Spleen (tissue), 11 donors: ENCODE results near the gene KMT2D. TPM values are rescaled to one million over a fixed set of nuclear protein-coding genes. Genes with fewer than 3 reads are reported as not detected.

ENCODE experiments used
- DNase-seq: peaks from one replicate; pipeline ENCODE4 v3.0.0-alpha.2; 2020
- H3K27ac ChIP-seq, 8 donors: fragments of 200-600 bp; sonication (generic) in 7 of 8; 1 replicate in 4 of 8; 2 replicates in 4 of 8; pipeline versions ENCODE4 v1.5.0 to v1.8.0; 2016 to 2021; ENCODE audit warnings: inconsistent platforms in 4 of 8, mild to moderate bottlenecking in 4 of 8, moderate library complexity in 1 of 8
- H3K27me3 ChIP-seq, 7 donors: fragments of 200-600 bp; sonication (generic) in 6 of 7; replicated peaks in 1 of 7; 1 replicate in 4 of 7; 2 replicates in 3 of 7; pipeline versions ENCODE4 v1.5.0 to v1.8.0; 2016 to 2021; ENCODE audit warnings: inconsistent platforms in 3 of 7, mild to moderate bottlenecking in 1 of 7
- H3K36me3 ChIP-seq, 6 donors: fragments of 200-600 bp; sonication (generic) in 5 of 6; 1 replicate in 4 of 6; 2 replicates in 2 of 6; pipeline versions ENCODE4 v1.5.0 to v1.8.0; 2016 to 2021; ENCODE audit warnings: inconsistent platforms in 2 of 6
- H3K4me1 ChIP-seq, 6 donors: fragments of 200-600 bp; sonication (generic) in 5 of 6; 1 replicate in 3 of 6; 2 replicates in 3 of 6; pipeline versions ENCODE4 v1.5.0 to v1.8.0; 2016 to 2021; ENCODE audit warnings: inconsistent platforms in 3 of 6
- H3K4me3 ChIP-seq, 8 donors: fragments of 200-600 bp; sonication (generic) in 7 of 8; 1 replicate in 4 of 8; 2 replicates in 4 of 8; pipeline versions ENCODE4 v1.5.0 to v1.8.0; 2016 to 2021; ENCODE audit warnings: inconsistent platforms in 4 of 8, mild to moderate bottlenecking in 4 of 8, moderate library complexity in 2 of 8
- H3K9me3 ChIP-seq, 8 donors: fragments of 200-600 bp; sonication (generic) in 7 of 8; 1 replicate in 4 of 8; 2 replicates in 4 of 8; pipeline versions ENCODE4 v1.5.0 to v1.8.0; 2016 to 2021; ENCODE audit warnings: inconsistent platforms in 4 of 8
- CTCF ChIP-seq, 11 experiments: fragments of 200-600 bp in 7 of 11; fragments of 450-650 bp in 4 of 11; sonication (generic) in 4 of 11; IDR thresholded peaks in 8 of 11; conservative IDR thresholded peaks in 3 of 11; 1 replicate in 7 of 11; 2 replicates in 4 of 11; pipeline versions ENCODE4 v1.4.0 to v1.8.0; 2016 to 2021; ENCODE audit warnings: antibody characterized with exemption in 11 of 11, inconsistent platforms in 4 of 11, mild to moderate bottlenecking in 1 of 11
- POLR2A ChIP-seq, 3 donors: fragments of 450-650 bp; IDR thresholded peaks; one replicate each; pipeline ENCODE4 v1.5.1; 2017; ENCODE audit warnings: antibody characterized with exemption in 3 of 3, mild to moderate bottlenecking in 1 of 3
- POLR2AphosphoS5 ChIP-seq, 3 donors: sonication (generic); formaldehyde crosslinking; IDR thresholded peaks; one replicate each; pipeline ENCODE4 v1.5.1; 2017; ENCODE audit warnings: antibody characterized with exemption in 3 of 3
- intact Hi-C: fragments of 100-400 bp; cut with DNase I; formaldehyde crosslinking; loops from one replicate; pipeline ENCODE4 v1.15.0; 2023; ENCODE audit warnings: low total_unique reads
- polyA plus RNA-seq, 3 donors: library from polyadenylated mRNA; stranded (reverse); fragments of 200-250 nt; gene quantifications; one replicate each; pipeline ENCODE4 v1.2.1, GENCODE V29; 2013
- total RNA-seq, 7 donors: library from RNA; depleted of rRNA in 3 of 7; stranded (reverse); fragments of >200 nt in 3 of 7; fragmentation: NEBNext Ultra II Directional in 4 of 7; extraction: Animal tissue kit (Norgen Biotek cat#: 25700) in 4 of 7; gene quantifications; one replicate each; pipeline versions ENCODE4 v1.1.0 to v1.2.1, GENCODE V29; 2016 to 2021
- donor health status: healthy with polysubstance abuse.
- donor health status: DM: no; HTN: no; CAD: no; lungs with moderate emphysema.
- donor health status: DM: no; HTN: no; CAD: no.
- donor health status: Bipolar disorder and iron deficiency.
- donor health status: healthy.
- donor health status: DM: no; HTN: no; CAD: no.
- donor health status: DM: yes; HTN: yes; CAD: no.

Gene KMT2D
- total and polyA plus RNA-seq, 10 donors = 5.1 to 172 (median 140) TPM

- intact Hi-C loops = no loop called here
- no peak for DNase-seq
- no peaks in the 10 kb centered on the region for H3K27me3 ChIP-seq
- H3K4me3 ChIP-seq = no peak overlapping the region
- H3K9me3 ChIP-seq = no peaks in the 10 kb centered on the region
- peaks cover 5 to 36% (median 15%) of the 10 kb centered on the region in 6 donors for H3K4me1 ChIP-seq
- TF ChIP-seq CTCF (IDR thresholded peaks at IDR 0.05 in 8 of 11, conservative IDR thresholded peaks at IDR 0.05 in 3 of 11) (no peak), POLR2AphosphoS5 (IDR thresholded peaks at IDR 0.05) (no peak), POLR2A (IDR thresholded peaks at IDR 0.05) (no peak)
- peaks cover 4 to 57% (median 43%) of the 10 kb centered on the region in 6 donors for H3K36me3 ChIP-seq
- H3K27ac ChIP-seq = no peak overlapping the region
Measured at GRCh38 chr12:49012739-49013138, 47.9 kb downstream of the KMT2D start.

Other genes starting within 250 kb of the KMT2D start
- gene CACNB3, start 242.3 kb downstream of the KMT2D start, total RNA-seq = 10 to 100 TPM in 3 of 7 donors, 1 to 10 TPM in 4; 4.7 to 16.1 (median 8.4) TPM
- 1 to 10 TPM; 2.5 to 4.6 (median 4.3) TPM for gene CACNB3, start 242.3 kb downstream of the KMT2D start, polyA plus RNA-seq
- gene DDX23, start 208.6 kb downstream of the KMT2D start, total RNA-seq = 100 to 1,000 TPM in 3 of 7 donors, 10 to 100 TPM in 4; 71.7 to 104 (median 91.7) TPM
- gene DDX23, start 208.6 kb downstream of the KMT2D start, polyA plus RNA-seq = 10 to 100 TPM; 33.1 to 54.9 (median 49.2) TPM
- gene RND1, start 194.9 kb downstream of the KMT2D start, total RNA-seq = 1 to 10 TPM in 5 of 7 donors, under 1 TPM in 2; 0.69 to 3.0 (median 1.5) TPM
- under 1 TPM; 0.65 to 0.93 (median 0.86) TPM for gene RND1, start 194.9 kb downstream of the KMT2D start, polyA plus RNA-seq
- 10 to 100 TPM; 27.8 to 73.8 (median 43.2) TPM for gene FKBP11, start 135.3 kb downstream of the KMT2D start, total RNA-seq
- 10 to 100 TPM; 31.8 to 49.8 (median 37.9) TPM for gene FKBP11, start 135.3 kb downstream of the KMT2D start, polyA plus RNA-seq
- 100 to 1,000 TPM in 4 of 7 donors, 10 to 100 TPM in 3; 66.8 to 152 (median 125) TPM for gene ARF3, start 103.3 kb downstream of the KMT2D start, total RNA-seq
- gene ARF3, start 103.3 kb downstream of the KMT2D start, polyA plus RNA-seq = 10 to 100 TPM; 22.2 to 54.1 (median 31.2) TPM
- 1 to 10 TPM in 6 of 7 donors, under 1 TPM in 1; 0.59 to 2.9 (median 2.0) TPM for gene WNT10B, start 89.1 kb downstream of the KMT2D start, total RNA-seq
- gene WNT10B, start 89.1 kb downstream of the KMT2D start, polyA plus RNA-seq = 1 to 10 TPM; 2.5 to 5.4 (median 4.6) TPM
- gene WNT1, start 82.5 kb downstream of the KMT2D start, total RNA-seq = under 1 TPM in 3 of 7 donors, not detected in 4; 0.23 to 0.52 (median 0.41) TPM
- gene WNT1, start 82.5 kb downstream of the KMT2D start, polyA plus RNA-seq = under 1 TPM in 1 of 3 donors, not detected in 2; 0.06 TPM
- gene DDN, start 61.4 kb downstream of the KMT2D start, total RNA-seq = 1 to 10 TPM in 1 of 7 donors, under 1 TPM in 5, not detected in 1; 0.15 to 2.0 (median 0.40) TPM
- under 1 TPM; 0.09 to 0.64 (median 0.42) TPM for gene DDN, start 61.4 kb downstream of the KMT2D start, polyA plus RNA-seq
- gene PRKAG1, start 42.0 kb downstream of the KMT2D start, total RNA-seq = 10 to 100 TPM; 40.2 to 47.2 (median 44.6) TPM
- gene PRKAG1, start 42.0 kb downstream of the KMT2D start, polyA plus RNA-seq = 10 to 100 TPM; 34.1 to 41.4 (median 39.8) TPM
- 1 to 10 TPM; 2.0 to 4.3 (median 2.5) TPM for gene RHEBL1, start 9.2 kb upstream of the KMT2D start, total RNA-seq
- 1 to 10 TPM; 3.9 to 6.7 (median 5.5) TPM for gene RHEBL1, start 9.2 kb upstream of the KMT2D start, polyA plus RNA-seq
- 1 to 10 TPM in 3 of 7 donors, under 1 TPM in 4; 0.33 to 2.6 (median 0.79) TPM for gene DHH, start 34.0 kb upstream of the KMT2D start, total RNA-seq
- under 1 TPM; 0.09 to 0.74 (median 0.59) TPM for gene DHH, start 34.0 kb upstream of the KMT2D start, polyA plus RNA-seq
- 100 to 1,000 TPM in 2 of 7 donors, 10 to 100 TPM in 5; 60.3 to 108 (median 85.8) TPM for gene LMBR1L, start 50.1 kb upstream of the KMT2D start, total RNA-seq
- 10 to 100 TPM; 44.1 to 78.0 (median 61.2) TPM for gene LMBR1L, start 50.1 kb upstream of the KMT2D start, polyA plus RNA-seq
- gene TUBA1B, start 70.6 kb upstream of the KMT2D start, total RNA-seq = 100 to 1,000 TPM; 326 to 706 (median 476) TPM
- 100 to 1,000 TPM; 231 to 582 (median 476) TPM for gene TUBA1B, start 70.6 kb upstream of the KMT2D start, polyA plus RNA-seq
- gene TUBA1A, start 128.3 kb upstream of the KMT2D start, total RNA-seq = 100 to 1,000 TPM in 2 of 7 donors, 10 to 100 TPM in 5; 47.2 to 120 (median 71.7) TPM
- gene TUBA1A, start 128.3 kb upstream of the KMT2D start, polyA plus RNA-seq = 10 to 100 TPM; 52.0 to 68.5 (median 66.4) TPM
- gene TUBA1C, start 204.3 kb upstream of the KMT2D start, total RNA-seq = 10 to 100 TPM; 36.3 to 71.7 (median 57.4) TPM
- 10 to 100 TPM; 44.0 to 89.6 (median 82.0) TPM for gene TUBA1C, start 204.3 kb upstream of the KMT2D start, polyA plus RNA-seq
- 1 to 10 TPM in 3 of 7 donors, under 1 TPM in 4; 0.26 to 2.6 (median 0.98) TPM for gene PRPH, start 234.4 kb upstream of the KMT2D start, total RNA-seq
- 1 to 10 TPM in 2 of 3 donors, under 1 TPM in 1; 0.67 to 3.0 (median 2.5) TPM for gene PRPH, start 234.4 kb upstream of the KMT2D start, polyA plus RNA-seq